Spinal cord (tissue), 10 donors: ENCODE results near the gene REST. TPM values are rescaled to one million over a fixed set of nuclear protein-coding genes. Genes with fewer than 3 reads are reported as not detected.
A peak's percentile ranks its signal among the peaks of the same experiment; 100 is the strongest.
"Not testable (repeated sequence)": the region's sequence is repeated elsewhere in the genome, so short reads cannot be mapped to it uniquely, and the experiment has no call there.

Experiments used
- DNase-seq, 6 donors: peaks; one replicate each; pipeline versions ENCODE4 v3.0.0 to v3.0.0-alpha.2; 2013 to 2015; ENCODE audit warnings: low spot score in 6 of 6, low read depth in 4 of 6
- H3K27ac ChIP-seq: one replicate; pipeline ENCODE4 v1.5.1; 2013; ENCODE audit warnings: low read depth, low read length, control low read depth
- H3K27me3 ChIP-seq: one replicate; pipeline ENCODE4 v1.6.1; 2013; ENCODE audit warnings: low read length; ENCODE audit not compliant: control insufficient read depth, insufficient read depth
- H3K36me3 ChIP-seq: one replicate; pipeline ENCODE4 v1.6.1; 2013; ENCODE audit warnings: low read length; ENCODE audit not compliant: control insufficient read depth, insufficient read depth
- H3K4me1 ChIP-seq: one replicate; pipeline ENCODE4 v1.6.1; 2013; ENCODE audit warnings: low read length; ENCODE audit not compliant: control insufficient read depth, insufficient read depth
- H3K4me3 ChIP-seq: one replicate; pipeline ENCODE4 v1.5.1; 2013; ENCODE audit warnings: low read depth, low read length, control low read depth
- H3K9me3 ChIP-seq: one replicate; pipeline ENCODE4 v1.6.1; 2013; ENCODE audit warnings: low read length; ENCODE audit not compliant: control insufficient read depth, insufficient read depth
- WGBS: methylation state at CpG from one replicate; pipeline ENCODE4 v1.1.5; 2013; ENCODE audit warnings: missing lambda C conversion rate; ENCODE audit not compliant: insufficient coverage; 5-methylcytosine and 5-hydroxymethylcytosine counted together
- polyA plus RNA-seq, 2 donors: library from polyadenylated mRNA; unstranded; fragments of 120-200 nt; gene quantifications; one replicate each; pipeline ENCODE4 v1.2.1, GENCODE V29; 2013; ENCODE audit not compliant: insufficient read length in 2 of 2
- total RNA-seq, 2 donors: library from RNA; depleted of rRNA in 1 of 2; stranded (reverse); fragments of 120-200 nt in 1 of 2; fragments of >200 nt in 1 of 2; gene quantifications; one replicate each; pipeline versions ENCODE4 v1.2.3 to v1.2.4, GENCODE V29; 2013 to 2014
- donor health status: healthy.

The REST gene
- total and polyA plus RNA-seq, 4 donors: 12.3 to 42.9 (median 21.9) TPM

DNA sequence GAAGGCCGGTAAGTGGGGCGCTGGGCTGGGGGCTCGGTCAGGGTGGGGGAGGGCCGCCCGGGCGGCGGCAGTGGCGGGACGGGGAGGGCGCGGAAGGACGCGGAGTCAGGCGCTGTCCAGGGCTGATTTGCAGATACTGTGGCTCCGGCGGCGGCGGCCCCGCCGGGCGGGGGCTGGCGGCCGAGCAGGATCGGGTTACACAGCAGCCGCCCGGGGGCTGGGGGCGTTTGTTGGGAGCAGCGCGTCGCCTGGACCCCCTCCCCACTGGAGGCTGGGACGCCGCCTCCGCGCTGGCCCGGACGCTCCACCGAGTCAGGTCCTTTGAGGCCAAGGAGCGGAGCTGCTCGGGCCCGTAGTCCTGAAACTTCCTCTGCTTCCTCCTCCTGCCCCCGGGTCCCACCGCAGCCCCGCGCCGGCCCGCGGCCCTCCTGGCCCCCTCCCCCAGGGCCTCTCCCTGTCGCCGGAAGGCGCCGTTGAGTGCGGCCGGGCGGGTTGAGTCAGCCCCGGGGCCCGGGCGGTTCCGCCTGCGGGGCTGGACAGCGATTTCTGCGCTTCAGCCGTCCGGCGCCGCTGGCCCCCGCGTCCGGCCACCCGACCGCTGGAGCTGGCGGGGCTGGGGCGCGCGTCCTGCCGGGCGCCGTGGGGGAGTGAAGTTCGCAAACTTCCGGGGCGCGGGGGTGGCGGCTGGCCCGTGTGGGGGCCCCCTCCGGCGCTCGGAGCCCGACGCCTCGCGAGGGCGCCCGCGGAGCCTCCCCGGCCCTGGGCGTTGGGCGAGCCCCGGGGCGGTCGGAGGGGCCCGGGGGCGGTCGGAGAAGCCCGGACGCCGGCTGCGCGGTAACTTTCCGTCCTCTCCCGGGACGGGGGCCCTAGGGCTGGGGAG lies 746 bp downstream of the REST start:
- Histone ChIP-seq H3K27ac (peak overlapping the region; percentile 98), H3K4me3 (peak overlapping the region; percentile 88), H3K27me3 (no peaks in the 10 kb centered on the region), H3K9me3 (no peaks in the 10 kb centered on the region), H3K4me1 (peaks cover 23% of the 10 kb centered on the region), H3K36me3 (peaks cover 3% of the 10 kb centered on the region)
- peak; percentile 21 to 76 (median 34) for DNase-seq
- whole genome bisulfite sequencing: under 1% methylated on average over 109 of the region's 110 CpGs

GRCh38 chr4:56909086-56909894 lies 1.6 kb downstream of the REST start:
- H3K27ac ChIP-seq: peak overlapping the region; percentile 98
- WGBS: under 1% methylated on average over 36 of the region's 41 CpGs
- H3K9me3 ChIP-seq: no peaks in the 10 kb centered on the region
- H3K4me1 ChIP-seq: peaks cover 27% of the 10 kb centered on the region
- peak; percentile 27 to 82 (median 48) for DNase-seq
- H3K36me3 ChIP-seq: peaks cover 3% of the 10 kb centered on the region
- H3K27me3 ChIP-seq: no peaks in the 10 kb centered on the region
- H3K4me3 ChIP-seq: peak overlapping the region; percentile 88

DNA sequence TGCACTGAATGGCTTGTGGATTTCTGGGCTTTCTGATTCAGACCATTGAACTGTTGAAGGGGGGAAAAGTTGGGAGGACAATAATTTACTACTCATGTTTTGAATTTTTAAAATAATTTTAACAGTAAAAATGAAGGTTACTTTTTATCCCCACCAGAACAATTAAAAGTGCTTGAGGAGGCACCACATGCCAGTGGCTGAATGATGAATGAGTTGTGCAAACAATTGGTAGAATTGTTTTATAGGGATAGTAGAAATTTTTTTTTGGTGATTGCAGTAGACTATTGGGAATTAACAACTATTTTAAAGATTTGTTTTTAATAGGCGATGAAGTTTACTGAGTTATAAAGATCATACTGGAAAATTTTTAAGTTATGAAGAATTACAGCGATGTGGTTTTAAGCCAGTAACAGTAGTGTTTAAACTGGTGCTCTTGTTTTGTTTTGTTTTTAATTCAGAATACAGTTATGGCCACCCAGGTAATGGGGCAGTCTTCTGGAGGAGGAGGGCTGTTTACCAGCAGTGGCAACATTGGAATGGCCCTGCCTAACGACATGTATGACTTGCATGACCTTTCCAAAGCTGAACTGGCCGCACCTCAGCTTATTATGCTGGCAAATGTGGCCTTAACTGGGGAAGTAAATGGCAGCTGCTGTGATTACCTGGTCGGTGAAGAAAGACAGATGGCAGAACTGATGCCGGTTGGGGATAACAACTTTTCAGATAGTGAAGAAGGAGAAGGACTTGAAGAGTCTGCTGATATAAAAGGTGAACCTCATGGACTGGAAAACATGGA lies 2.7 kb downstream of the REST start:
- Histone ChIP-seq H3K4me1 (peaks cover 27% of the 10 kb centered on the region), H3K27ac (peak overlapping the region; percentile 98), H3K27me3 (no peaks in the 10 kb centered on the region), H3K36me3 (peaks cover 3% of the 10 kb centered on the region), H3K4me3 (peak overlapping the region; percentile 88), H3K9me3 (no peaks in the 10 kb centered on the region)
- 54% methylated on average over 6 of the region's 6 CpGs for WGBS
- DNase-seq: no peak

- no peak overlapping the region for H3K4me3 ChIP-seq
- no CpG with 5 or more reads among the region's 3 CpGs for WGBS
- no peak overlapping the region for H3K27ac ChIP-seq
- peaks cover 13% of the 10 kb centered on the region for H3K36me3 ChIP-seq
- H3K9me3 ChIP-seq: no peaks in the 10 kb centered on the region
- no peak for DNase-seq
- H3K27me3 ChIP-seq: no peaks in the 10 kb centered on the region
- H3K4me1 ChIP-seq: peaks cover 19% of the 10 kb centered on the region
Observed at GRCh38 chr4:56914336-56914735, 6.6 kb downstream of the REST start.

DNA sequence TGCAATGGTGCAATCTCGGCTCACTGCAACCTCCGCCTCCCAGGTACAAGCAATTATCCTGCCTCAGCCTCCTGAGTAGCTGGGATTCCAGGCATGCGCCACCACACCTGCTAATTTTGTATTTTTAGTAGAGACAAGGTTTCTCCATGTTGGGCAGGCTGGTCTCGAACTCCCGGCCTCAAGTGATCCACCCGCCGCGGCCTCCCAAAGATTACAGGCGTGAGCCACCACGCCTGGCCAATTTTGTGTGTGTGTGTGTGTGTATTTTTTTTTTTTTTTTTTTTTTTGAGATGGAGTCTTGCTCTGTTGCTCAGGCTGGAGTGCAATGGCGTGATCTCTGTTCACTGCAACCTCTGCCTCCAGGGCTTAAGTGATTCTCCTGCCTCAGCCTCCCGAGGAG lies 7.3 kb downstream of the REST start:
- not testable (repeated sequence) for H3K27me3 ChIP-seq, H3K4me3 ChIP-seq, H3K9me3 ChIP-seq, H3K27ac ChIP-seq, DNase-seq
- 91% methylated on average over 4 of the region's 12 CpGs for WGBS
- Histone ChIP-seq H3K36me3 (peaks cover 13% of the 10 kb centered on the region), H3K4me1 (peaks cover 19% of the 10 kb centered on the region)

DNA sequence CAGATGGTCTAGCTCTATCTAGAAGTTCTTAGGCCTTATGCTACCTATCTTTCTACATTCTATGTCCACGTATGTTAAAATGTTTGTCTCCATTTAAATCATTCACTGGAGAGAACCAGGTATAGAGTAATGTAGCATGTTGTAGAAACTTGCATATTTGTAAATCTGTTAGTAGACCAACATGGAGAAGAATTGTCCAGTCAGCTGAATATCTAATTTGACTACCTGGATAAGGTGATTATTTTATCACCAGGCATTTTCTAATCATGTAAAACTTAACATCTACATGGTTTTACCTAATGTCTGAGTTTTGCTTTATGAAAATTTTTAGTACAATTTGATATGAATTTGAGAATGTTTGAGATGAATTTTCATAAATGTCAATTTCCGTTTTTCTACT lies 19.5 kb downstream of the REST start:
- no peak for DNase-seq
- no peak overlapping the region for H3K27ac ChIP-seq
- no CpG with 5 or more reads among the region's 2 CpGs for WGBS
- no peaks in the 10 kb centered on the region for H3K27me3 ChIP-seq
- no peaks in the 10 kb centered on the region for H3K9me3 ChIP-seq
- no peaks in the 10 kb centered on the region for H3K4me1 ChIP-seq
- H3K4me3 ChIP-seq: no peak overlapping the region
- peaks cover 16% of the 10 kb centered on the region for H3K36me3 ChIP-seq

DNA sequence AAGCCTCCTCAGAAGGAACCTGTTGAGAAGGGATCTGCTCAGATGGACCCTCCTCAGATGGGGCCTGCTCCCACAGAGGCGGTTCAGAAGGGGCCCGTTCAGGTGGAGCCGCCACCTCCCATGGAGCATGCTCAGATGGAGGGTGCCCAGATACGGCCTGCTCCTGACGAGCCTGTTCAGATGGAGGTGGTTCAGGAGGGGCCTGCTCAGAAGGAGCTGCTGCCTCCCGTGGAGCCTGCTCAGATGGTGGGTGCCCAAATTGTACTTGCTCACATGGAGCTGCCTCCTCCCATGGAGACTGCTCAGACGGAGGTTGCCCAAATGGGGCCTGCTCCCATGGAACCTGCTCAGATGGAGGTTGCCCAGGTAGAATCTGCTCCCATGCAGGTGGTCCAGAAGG lies 22.9 kb downstream of the REST start:
- Histone ChIP-seq H3K4me3 (no peak overlapping the region), H3K9me3 (no peaks in the 10 kb centered on the region), H3K27me3 (no peaks in the 10 kb centered on the region), H3K27ac (no peak overlapping the region), H3K4me1 (no peaks in the 10 kb centered on the region), H3K36me3 (peaks cover 13% of the 10 kb centered on the region)
- WGBS: 89% methylated on average over 7 of the region's 7 CpGs
- no peak for DNase-seq

DNA sequence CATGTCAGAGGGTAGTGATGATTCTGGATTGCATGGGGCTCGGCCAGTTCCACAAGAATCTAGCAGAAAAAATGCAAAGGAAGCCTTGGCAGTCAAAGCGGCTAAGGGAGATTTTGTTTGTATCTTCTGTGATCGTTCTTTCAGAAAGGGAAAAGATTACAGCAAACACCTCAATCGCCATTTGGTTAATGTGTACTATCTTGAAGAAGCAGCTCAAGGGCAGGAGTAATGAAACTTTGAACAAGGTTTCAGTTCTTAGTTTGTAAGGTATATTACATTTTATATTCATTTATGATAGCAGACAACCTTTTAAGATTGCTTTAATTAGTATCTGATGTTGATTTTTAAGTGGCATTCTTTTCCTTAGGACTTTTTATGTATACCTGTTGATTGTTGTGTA lies 24.2 kb downstream of the REST start:
- no peak for DNase-seq
- H3K9me3 ChIP-seq: no peaks in the 10 kb centered on the region
- no peaks in the 10 kb centered on the region for H3K27me3 ChIP-seq
- 95% methylated on average over 3 of the region's 4 CpGs for WGBS
- no peak overlapping the region for H3K4me3 ChIP-seq
- no peaks in the 10 kb centered on the region for H3K4me1 ChIP-seq
- H3K27ac ChIP-seq: no peak overlapping the region
- peaks cover 18% of the 10 kb centered on the region for H3K36me3 ChIP-seq

GRCh38 chr4:56937262-56937661 lies 29.6 kb downstream of the REST start:
- H3K27ac ChIP-seq: no peak overlapping the region
- H3K9me3 ChIP-seq: no peaks in the 10 kb centered on the region
- DNase-seq: no peak
- no peaks in the 10 kb centered on the region for H3K27me3 ChIP-seq
- 97% methylated on average over 6 of the region's 6 CpGs for WGBS
- H3K4me3 ChIP-seq: no peak overlapping the region
- H3K4me1 ChIP-seq: no peaks in the 10 kb centered on the region
- peaks cover 15% of the 10 kb centered on the region for H3K36me3 ChIP-seq
